SK-N-MC (cell line): Measurements from ENCODE around the gene NCAPG2.

Experiments used
- EZH2 ChIP-seq: fragments of 200-600 bp; sonication (generic); IDR thresholded peaks from one replicate; pipeline ENCODE4 v1.6.1; 2017; ENCODE audit warnings: antibody characterized with exemption
- FOXP2 ChIP-seq: optimal IDR thresholded peaks from 2 replicates; pipeline ENCODE3; 2011; ENCODE audit warnings: mild to moderate bottlenecking, moderate library complexity; ENCODE audit not compliant: insufficient read depth; ENCODE audit errors: extremely low read length, control extremely low read depth
- POLR2AphosphoS5 ChIP-seq: IDR thresholded peaks from 2 replicates; pipeline ENCODE4 v1.6.1; 2012; ENCODE audit warnings: mild to moderate bottlenecking, low read depth, low read length, borderline replicate concordance

GRCh38 chr7:158620418-158620817 is 84.2 kb downstream of the NCAPG2 start:
- TF ChIP-seq POLR2AphosphoS5 (no peak), EZH2 (no peak), FOXP2 (no peak)
